Activated CD4-positive, CD25-positive, alpha-beta regulatory T cell (primary cell): ENCODE data around the gene CDH8.
"Not testable (repeated sequence)": the region's sequence is repeated elsewhere in the genome, so short reads cannot be mapped to it uniquely, and the experiment has no call there.

Experiments
- DNase-seq, 4 experiments: peaks; one replicate each; lab custom pipeline; 2025; lab: John Stamatoyannopoulos, UW

The CDH8 gene

DNA sequence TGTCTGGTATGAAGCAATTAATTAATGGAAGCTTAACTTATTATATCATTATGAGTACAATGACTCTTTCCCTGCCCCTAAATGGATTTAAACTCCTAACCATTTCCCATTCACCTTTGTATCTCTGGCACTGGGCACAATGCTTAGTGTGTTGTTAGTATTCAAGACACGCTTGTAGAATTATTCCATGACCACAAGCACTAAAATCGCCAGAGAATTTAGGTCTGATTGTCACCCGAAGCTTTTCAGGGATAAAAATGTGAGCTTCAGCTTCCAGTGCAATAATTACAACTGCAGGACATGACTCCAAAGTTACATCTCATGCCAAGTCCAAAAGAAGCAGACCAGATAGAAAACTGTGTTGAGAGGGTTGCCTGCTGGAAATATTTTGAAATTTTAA is 101.6 kb downstream of the CDH8 start:
- DNase-seq: no peak

DNA sequence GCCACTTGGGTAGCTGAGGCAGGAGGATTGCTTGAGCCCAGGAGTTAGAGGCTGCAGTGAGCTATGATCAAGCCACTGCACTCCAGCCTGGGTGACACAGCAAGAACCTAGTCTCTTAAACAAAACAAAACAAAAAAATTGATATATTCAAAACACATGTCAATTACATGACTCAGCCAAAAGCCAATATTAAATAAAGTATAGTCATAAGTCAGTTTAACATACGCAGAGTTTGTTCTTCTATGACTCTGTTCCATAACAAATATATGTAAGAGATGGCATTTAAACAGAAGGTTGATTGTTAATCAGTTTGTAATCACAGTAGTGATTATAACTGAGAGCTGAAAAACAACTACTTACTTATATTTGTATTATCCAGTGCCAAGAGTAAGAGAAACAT is 106.5 kb downstream of the CDH8 start:
- DNase-seq: no peak

DNA sequence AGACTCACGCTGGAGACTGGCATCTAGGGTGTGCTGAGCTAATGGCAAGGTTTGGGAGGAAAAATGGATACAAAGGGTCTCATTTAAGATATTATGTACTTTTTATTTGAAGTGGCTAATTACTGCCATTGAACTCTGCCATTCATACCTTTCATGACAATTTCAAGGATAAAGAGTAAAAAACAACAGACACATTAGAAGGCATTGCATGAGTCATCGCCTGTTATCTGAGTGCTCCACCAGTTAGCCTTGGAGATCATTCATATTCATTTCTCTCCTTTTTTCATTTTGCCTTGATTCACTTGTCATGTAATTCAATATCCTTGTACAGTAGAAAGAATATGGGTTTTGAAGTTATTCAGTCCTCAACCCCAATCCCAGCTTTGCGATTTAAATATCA is 109.5 kb downstream of the CDH8 start:
- DNase-seq: no peak

DNA sequence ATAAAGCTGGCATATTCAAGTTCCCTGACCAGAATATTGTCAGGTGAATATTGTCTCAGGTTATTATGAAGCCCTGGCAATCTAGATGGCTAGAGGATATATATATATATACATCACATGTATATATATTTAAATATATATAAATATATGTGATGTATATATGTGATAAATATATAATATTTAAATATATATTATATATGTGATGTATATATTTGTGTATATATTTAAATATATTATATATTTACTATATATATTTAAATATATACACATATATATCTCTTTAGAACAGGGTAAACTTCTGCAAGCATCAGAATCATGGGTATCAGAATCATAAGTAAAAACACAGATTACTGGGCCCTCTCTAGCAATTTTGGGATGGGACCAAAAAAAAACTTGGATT is 112.6 kb downstream of the CDH8 start:
- no peak for DNase-seq

DNA sequence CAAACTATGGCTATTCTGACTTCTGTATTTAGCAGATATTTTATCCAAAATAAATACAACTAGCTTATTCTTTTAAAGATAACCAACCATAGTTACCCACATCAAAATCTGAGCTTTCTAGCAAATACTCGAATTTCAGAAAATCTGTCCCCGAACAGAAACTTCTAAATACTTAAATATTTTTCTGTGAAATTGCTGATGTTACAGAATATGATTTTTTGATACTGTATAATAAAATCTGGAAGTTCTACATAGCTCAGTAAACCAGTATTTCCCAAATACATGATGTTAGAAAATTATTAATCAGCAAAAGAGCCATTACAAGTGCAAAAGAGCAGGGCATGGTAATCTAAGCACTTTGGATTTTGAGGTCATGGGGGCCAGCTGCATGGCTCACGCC is 114.9 kb downstream of the CDH8 start:
- DNase-seq: no peak

GRCh38 chr16:61917865-61918826 is 118.1 kb downstream of the CDH8 start:
- not testable (repeated sequence) for DNase-seq

- no peak for DNase-seq
These were observed 120.7 kb downstream of the CDH8 start for GRCh38 chr16:61915569-61915968.

DNA sequence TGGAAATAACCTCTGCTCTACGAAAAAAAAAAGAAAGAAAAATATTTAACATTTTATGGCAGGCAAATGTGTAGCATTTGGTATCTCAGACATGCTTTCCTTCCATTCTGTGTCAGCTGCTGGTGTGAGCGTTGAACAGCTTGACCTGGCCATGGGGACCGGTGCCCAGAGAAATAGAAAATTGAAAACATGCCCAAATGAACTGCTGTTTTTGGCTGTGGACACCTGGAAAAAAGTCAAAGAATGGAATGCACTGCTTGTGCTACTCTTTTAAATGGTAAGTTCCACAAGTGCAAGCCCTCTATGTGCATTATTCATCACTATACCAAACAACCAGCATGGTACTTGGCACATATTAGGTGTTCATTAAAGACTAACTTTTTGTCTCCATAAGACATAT is 127.2 kb downstream of the CDH8 start:
- no peak for DNase-seq

- no peak for DNase-seq
These were observed 127.8 kb downstream of the CDH8 start for GRCh38 chr16:61908426-61908825.

DNA sequence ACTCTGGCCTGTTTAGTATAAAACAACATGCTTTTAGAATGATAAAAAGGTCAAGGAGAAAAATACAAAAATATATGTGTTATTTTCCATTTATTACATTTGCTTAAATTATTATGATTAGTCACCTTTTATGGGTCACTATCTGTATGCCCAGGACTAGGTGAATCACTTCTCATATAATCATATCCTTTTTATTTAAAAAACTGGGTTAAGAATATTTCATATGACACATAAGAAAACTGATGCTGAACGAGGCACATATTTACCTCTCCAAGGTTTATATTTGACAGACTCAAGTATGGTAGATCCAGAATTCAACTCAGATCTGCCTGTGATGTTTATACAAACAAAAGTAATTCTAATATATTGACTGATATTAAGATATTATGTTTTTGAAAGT is 134.5 kb downstream of the CDH8 start:
- DNase-seq: no peak

- no peak for DNase-seq
These were observed 135.8 kb downstream of the CDH8 start for GRCh38 chr16:61900482-61900881.

GRCh38 chr16:61897657-61898056 is 138.6 kb downstream of the CDH8 start:
- no peak for DNase-seq

DNA sequence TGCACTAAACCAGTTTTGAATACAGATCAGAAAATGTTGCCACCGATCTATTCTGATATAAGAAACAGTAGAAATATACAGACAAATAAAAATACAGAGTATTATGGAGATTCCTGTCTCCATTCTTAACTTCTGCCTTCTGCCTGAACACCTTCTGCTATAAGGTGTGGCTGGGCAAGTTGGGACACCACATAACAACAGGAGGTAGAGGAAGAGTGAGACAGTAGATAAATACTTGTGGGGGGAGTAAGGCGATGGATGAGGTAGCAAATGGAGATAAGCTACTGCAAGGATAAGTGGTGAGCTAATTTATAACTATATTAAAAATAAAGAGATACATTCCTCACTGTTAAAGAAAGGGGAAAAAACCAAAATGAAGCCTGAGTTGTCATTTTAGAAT is 143.7 kb downstream of the CDH8 start:
- no peak for DNase-seq

DNA sequence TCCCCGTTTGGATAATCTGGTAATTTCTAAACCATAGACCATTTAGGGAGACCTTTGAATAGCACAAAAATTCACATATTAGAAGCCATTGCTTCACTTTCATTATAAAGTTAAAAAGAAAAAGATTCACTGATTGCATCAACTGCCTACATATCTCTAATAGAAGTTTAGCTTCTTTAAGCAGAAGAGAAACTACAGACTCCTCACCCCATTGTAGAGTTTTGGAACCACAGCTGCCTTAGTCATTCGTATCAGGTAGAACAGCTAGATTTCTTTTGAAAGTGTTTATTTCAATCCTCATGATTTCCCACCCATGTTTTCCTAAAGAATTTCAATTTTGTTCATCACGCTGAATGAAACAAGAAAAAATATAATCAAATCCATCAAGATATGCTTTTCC is 144.8 kb downstream of the CDH8 start:
- no peak for DNase-seq

DNA sequence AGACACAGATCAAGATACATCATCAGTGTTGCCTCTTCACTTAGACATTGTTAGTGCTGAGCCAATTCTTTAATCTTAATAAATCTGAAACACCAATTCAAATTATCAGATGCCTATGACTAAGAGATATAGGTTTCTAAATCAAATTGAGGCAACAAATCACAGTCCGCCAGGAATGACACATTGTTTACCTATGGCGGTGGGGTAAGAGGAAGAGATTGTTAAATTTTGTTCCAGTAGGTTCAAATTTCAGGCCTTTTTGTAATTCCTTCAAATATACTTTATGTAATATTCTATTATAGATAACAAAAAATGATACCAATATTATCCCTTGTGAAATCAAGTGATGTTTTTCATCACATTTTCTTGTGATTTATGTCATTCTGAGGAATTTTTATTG is 145.9 kb downstream of the CDH8 start:
- no peak for DNase-seq

- no peak for DNase-seq
These were observed 148.3 kb downstream of the CDH8 start for GRCh38 chr16:61887903-61888302.

GRCh38 chr16:61885343-61885742 is 150.9 kb downstream of the CDH8 start:
- DNase-seq: no peak

GRCh38 chr16:61879306-61879705 is 156.9 kb downstream of the CDH8 start:
- no peak for DNase-seq

GRCh38 chr16:61877436-61877835 is 158.8 kb downstream of the CDH8 start:
- no peak for DNase-seq

DNA sequence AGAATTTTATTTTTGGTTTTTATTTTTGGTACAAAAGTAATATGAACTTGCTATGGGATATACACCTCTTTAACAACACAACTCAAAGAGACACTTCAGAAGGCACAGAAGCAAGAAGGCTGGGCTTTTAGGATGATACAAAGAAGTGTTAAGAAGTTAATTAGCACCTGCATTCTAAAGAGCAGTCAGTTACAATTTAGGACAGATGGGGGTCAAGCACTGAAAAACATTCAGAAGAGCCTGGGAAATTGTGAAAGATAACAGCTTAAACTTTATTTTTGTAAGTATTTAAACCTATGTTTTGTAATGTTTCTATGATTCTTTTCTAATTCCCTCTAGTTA is 163.5 kb downstream of the CDH8 start:
- DNase-seq: no peak

- DNase-seq: no peak
These were observed 164.1 kb downstream of the CDH8 start for GRCh38 chr16:61871837-61872777.

DNA sequence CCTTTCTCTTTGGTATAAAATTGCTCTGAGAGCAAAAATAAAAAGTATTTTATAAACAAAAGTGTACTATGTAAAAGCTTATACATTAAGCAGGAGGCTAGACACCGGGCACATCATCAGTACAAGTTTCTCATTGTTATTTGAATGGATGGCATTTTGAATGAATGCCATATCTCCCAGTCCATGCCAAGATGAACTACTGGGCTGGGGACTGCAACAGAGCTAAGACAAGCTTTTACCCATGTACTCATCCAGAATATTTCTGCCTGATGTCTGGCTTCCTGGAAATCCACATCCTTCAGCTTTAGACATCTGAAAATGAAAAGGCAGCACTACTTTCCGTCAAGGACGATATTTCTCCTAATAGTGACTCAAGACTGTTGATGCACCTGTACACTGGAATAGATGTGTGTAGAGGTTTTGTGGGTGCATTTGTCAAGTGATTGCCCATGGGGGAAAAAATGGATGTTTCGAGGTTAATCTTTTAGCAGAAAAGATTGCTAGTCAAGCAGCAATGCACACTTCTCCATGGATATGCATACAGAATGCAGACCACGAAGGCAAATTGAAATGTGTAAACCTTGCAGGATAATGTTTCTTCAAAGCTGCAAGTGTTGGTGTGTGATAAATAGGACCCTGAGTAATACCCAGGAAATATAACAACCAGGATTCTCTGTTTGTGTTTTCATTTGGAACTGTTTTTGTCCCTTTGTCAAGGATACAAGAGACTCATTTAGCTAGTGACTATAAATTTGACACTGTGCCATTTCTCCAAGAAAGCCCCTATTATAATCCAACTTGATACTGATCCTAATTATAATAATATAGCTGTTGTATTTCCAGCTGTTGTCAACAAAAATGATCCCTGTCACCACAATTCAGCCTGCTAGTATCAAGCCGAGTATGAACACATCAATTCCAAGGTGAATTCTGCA is 173.8 kb downstream of the CDH8 start:
- no peak for DNase-seq
